ENCODE results near the gene SAP30.

GRCh38 chr4:173386751-173387150, 16.0 kb downstream of the SAP30 start:
- no peak for TF ChIP-seq CTCF (conservative IDR thresholded peaks at IDR 0.05)
- no peak for TF ChIP-seq ZFX (IDR thresholded peaks at IDR 0.05)
